H1 (cell line): Measurements from ENCODE around the gene HMG20A. TPM values are rescaled to one million over a fixed set of nuclear protein-coding genes. Genes with fewer than 3 reads are reported as not detected.
A peak's percentile ranks its signal among the peaks of the same experiment; 100 is the strongest.

Experiments
- BACH1 ChIP-seq: IDR thresholded peaks from 2 replicates; pipeline ENCODE4 v1.6.1; 2012; ENCODE audit warnings: low read length, improper control_type of control experiment
- BRCA1 ChIP-seq: IDR thresholded peaks from 2 replicates; pipeline ENCODE4 v1.6.1; 2012; ENCODE audit warnings: low read depth, low read length, improper control_type of control experiment
- CEBPB ChIP-seq: IDR thresholded peaks from 2 replicates; pipeline ENCODE4 v1.6.1; 2012; ENCODE audit warnings: low read depth, low read length
- CHD1 ChIP-seq: IDR thresholded peaks from 2 replicates; pipeline ENCODE4 v1.6.1; 2012; ENCODE audit warnings: low read depth, low read length, improper control_type of control experiment
- CREB1 ChIP-seq: IDR thresholded peaks from 2 replicates; pipeline ENCODE4 v1.6.1; 2012; ENCODE audit warnings: inconsistent platforms
- CTCF ChIP-seq, 3 experiments: IDR thresholded peaks; 1 replicate in 2 of 3; 2 replicates in 1 of 3; pipeline versions ENCODE4 v1.5.1 to v1.6.1; 2011; ENCODE audit warnings: low read length in 3 of 3, mild to moderate bottlenecking in 3 of 3, inconsistent platforms in 2 of 3, low read depth in 1 of 3, moderate library complexity in 1 of 3; ENCODE audit not compliant: insufficient read depth in 1 of 3; ENCODE audit errors: control extremely low read depth in 1 of 3
- GABPA ChIP-seq: IDR thresholded peaks from 2 replicates; pipeline ENCODE4 v1.6.1; 2011; ENCODE audit warnings: mild to moderate bottlenecking, low read length, moderate library complexity, borderline replicate concordance; ENCODE audit not compliant: insufficient read depth
- JUND ChIP-seq: IDR thresholded peaks from 2 replicates; pipeline ENCODE4 v1.6.1; 2011; ENCODE audit warnings: mild to moderate bottlenecking, improper control_type of control experiment, low read length
- KDM5A ChIP-seq: fragments of 200-600 bp; IDR thresholded peaks from 2 replicates; pipeline ENCODE4 v1.7.1; 2012; ENCODE audit warnings: mild to moderate bottlenecking, low read length, inconsistent platforms, mixed read lengths
- MAFK ChIP-seq: IDR thresholded peaks from 2 replicates; pipeline ENCODE4 v1.6.1; 2012; ENCODE audit warnings: low read depth, mild to moderate bottlenecking, improper control_type of control experiment, low read length
- NANOG ChIP-seq: IDR thresholded peaks from 2 replicates; pipeline ENCODE4 v1.6.1; 2011; ENCODE audit warnings: low read length, low read depth, mild to moderate bottlenecking, inconsistent platforms; ENCODE audit not compliant: insufficient read depth, poor library complexity, severe bottlenecking
- POU5F1 ChIP-seq: IDR thresholded peaks from 2 replicates; pipeline ENCODE4 v1.6.1; 2011; ENCODE audit warnings: low read depth, mild to moderate bottlenecking, low read length, moderate library complexity
- RAD21 ChIP-seq, 2 experiments: IDR thresholded peaks in 1 of 2; conservative IDR thresholded peaks in 1 of 2; 2 replicates each; pipeline ENCODE4 v1.6.1; 2011; ENCODE audit warnings: low read depth in 2 of 2, low read length in 2 of 2, improper control_type of control experiment in 1 of 2, inconsistent platforms in 1 of 2, mild to moderate bottlenecking in 1 of 2, moderate library complexity in 1 of 2
- RFX5 ChIP-seq: IDR thresholded peaks from 2 replicates; pipeline ENCODE4 v1.6.1; 2011; ENCODE audit warnings: low read depth, low read length, improper control_type of control experiment, borderline replicate concordance
- RNF2 ChIP-seq: fragments of 200-900, 300-1000 bp; sonication (generic); IDR thresholded peaks from 2 replicates; pipeline ENCODE4 v1.7.1; 2016; ENCODE audit warnings: borderline replicate concordance, low read depth, mild to moderate bottlenecking, antibody characterized with exemption, low read length; ENCODE audit not compliant: poor library complexity, severe bottlenecking; ENCODE audit errors: missing control alignments
- SIN3A ChIP-seq, 2 experiments: IDR thresholded peaks in 1 of 2; conservative IDR thresholded peaks in 1 of 2; 2 replicates each; pipeline ENCODE4 v1.6.1; 2011 to 2012; ENCODE audit warnings: low read length in 2 of 2, improper control_type of control experiment in 1 of 2, low read depth in 1 of 2, mild to moderate bottlenecking in 1 of 2
- SP1 ChIP-seq: IDR thresholded peaks from 2 replicates; pipeline ENCODE4 v1.6.1; 2011; ENCODE audit warnings: low read depth, low read length
- SP2 ChIP-seq: IDR thresholded peaks from 2 replicates; pipeline ENCODE4 v1.6.1; 2012; ENCODE audit warnings: mild to moderate bottlenecking, low read length, inconsistent platforms
- TAF1 ChIP-seq: IDR thresholded peaks from 2 replicates; pipeline ENCODE4 v1.6.1; 2011; ENCODE audit warnings: mild to moderate bottlenecking, low read depth, low read length
- TBP ChIP-seq: IDR thresholded peaks from 2 replicates; pipeline ENCODE4 v1.6.1; 2011; ENCODE audit warnings: low read depth, low read length, improper control_type of control experiment
- polyA plus RNA-seq, 7 experiments: library from polyadenylated mRNA; depleted of rRNA in 3 of 7; stranded (reverse) in 5 of 7; unstranded in 2 of 7; fragments of >200 nt in 5 of 7; fragments of 200-250 nt in 2 of 7; gene quantifications; 1 replicate in 5 of 7; 2 replicates in 1 of 7; 4 replicates in 1 of 7; pipeline versions ENCODE4 v1.2.1 to v1.2.3, GENCODE V29; 2011 to 2013; ENCODE audit warnings: missing spikeins in 2 of 7, mixed read lengths in 2 of 7
- total RNA-seq: library from RNA; stranded (reverse); fragmentation: NEBNext Ultra II Directional; extraction: Animal tissue kit (Norgen Biotek cat#: 25700); gene quantifications from 2 replicates; pipeline ENCODE4 v1.2.1, GENCODE V29; 2021
- TF ChIP-seq, protein P1 (sequence below): IDR thresholded peaks from 2 replicates; pipeline ENCODE4 v1.6.1; 2012; ENCODE audit warnings: inconsistent platforms

HMG20A gene
- total and polyA plus RNA-seq, 2 of the 8 experiments (the other 6 are each of a cell fraction or from before 2014, with no cell fraction given): 52.1 to 59.7 TPM

- TF ChIP-seq SIN3A (conservative IDR thresholded peaks at IDR 0.05 in 1 of 2, IDR thresholded peaks at IDR 0.05 in 1 of 2; ENCODE audit: low read depth in 1 of 2, low read length in 2 of 2) (peak; percentile 47 to 80; a peak in 2 of 4 replicates), RAD21 (IDR thresholded peaks at IDR 0.05 in 1 of 2, conservative IDR thresholded peaks at IDR 0.05 in 1 of 2; ENCODE audit: low read depth in 2 of 2, low read length in 2 of 2) (no peak), BRCA1 (no peak), MAFK (no peak), CTCF (IDR thresholded peaks at IDR 0.05; ENCODE audit: control extremely low read depth in 1 of 3, insufficient read depth in 1 of 3, low read depth in 1 of 3, low read length in 3 of 3) (no peak), CEBPB (peak; percentile 98), RNF2 (no peak), SP2 (no peak), TAF1 (peak; percentile 77), NANOG (peak; percentile 17), POU5F1 (no peak), SP1 (no peak), GABPA (peak; percentile 54; the same call in 1 of the 2 replicates), BACH1 (peak; percentile 77), CREB1 (peak; percentile 78; the same call in 1 of the 2 replicates), RFX5 (no peak), JUND (no peak), CHD1 (no peak), TBP (peak; percentile 44; the same call in 1 of the 2 replicates), KDM5A (no peak; the same call in 1 of the 2 replicates)
- TF ChIP-seq, protein P1, sequence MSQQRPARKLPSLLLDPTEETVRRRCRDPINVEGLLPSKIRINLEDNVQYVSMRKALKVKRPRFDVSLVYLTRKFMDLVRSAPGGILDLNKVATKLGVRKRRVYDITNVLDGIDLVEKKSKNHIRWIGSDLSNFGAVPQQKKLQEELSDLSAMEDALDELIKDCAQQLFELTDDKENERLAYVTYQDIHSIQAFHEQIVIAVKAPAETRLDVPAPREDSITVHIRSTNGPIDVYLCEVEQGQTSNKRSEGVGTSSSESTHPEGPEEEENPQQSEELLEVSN: no peak
Measured at GRCh38 chr15:77420610-77421369, at the start of gene HMG20A (continued).
